ENCODE measurements around the gene PFDN1.

The PFDN1 gene, protein sequence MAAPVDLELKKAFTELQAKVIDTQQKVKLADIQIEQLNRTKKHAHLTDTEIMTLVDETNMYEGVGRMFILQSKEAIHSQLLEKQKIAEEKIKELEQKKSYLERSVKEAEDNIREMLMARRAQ

DNA sequence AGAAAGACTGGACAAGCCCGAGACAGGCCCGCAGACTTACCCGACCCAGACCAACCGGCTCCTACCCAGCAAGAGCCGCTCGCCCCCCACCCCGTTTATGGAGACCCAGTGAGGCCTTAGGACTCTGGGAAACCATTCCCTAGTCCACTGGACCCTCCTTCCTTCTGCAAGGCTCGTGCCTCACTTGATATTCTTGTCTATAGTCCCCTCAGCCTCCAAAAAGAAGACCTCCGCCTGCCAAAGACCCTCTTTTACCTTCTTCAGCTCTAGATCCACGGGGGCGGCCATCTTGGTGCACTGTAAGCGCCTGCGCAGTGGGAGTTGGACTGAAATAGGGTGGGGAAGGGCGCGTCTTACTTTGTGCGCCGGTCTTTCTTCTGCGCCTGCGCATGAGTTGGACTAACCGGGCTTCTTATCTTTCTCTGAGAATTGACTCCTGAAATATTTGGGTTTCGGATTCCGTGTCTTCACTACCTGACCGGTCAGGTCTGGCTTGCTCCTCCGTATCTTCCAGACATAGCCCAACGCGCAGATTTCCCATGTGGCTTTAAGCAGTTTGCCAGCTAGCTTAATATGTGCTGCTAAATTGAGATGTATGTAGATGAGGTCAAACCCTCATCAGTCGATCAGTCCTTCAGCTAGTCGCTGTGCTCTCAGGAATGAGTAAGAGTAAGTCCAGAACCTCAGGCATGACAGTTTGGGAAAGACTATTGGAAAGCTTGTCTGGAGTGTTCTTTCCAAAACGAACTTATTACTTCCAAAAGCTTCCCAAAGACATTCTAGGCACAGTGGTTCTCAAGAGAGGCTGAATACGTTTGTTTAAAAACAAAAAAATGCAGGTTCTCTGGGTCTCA lies at the start of gene PFDN1:
TSS of gene PFDN1 (minus strand) at position 316 of the 854 bp plus-strand sequence. CDS start at position 288, 28 bp downstream.
- TF ChIP-seq, protein P1, sequence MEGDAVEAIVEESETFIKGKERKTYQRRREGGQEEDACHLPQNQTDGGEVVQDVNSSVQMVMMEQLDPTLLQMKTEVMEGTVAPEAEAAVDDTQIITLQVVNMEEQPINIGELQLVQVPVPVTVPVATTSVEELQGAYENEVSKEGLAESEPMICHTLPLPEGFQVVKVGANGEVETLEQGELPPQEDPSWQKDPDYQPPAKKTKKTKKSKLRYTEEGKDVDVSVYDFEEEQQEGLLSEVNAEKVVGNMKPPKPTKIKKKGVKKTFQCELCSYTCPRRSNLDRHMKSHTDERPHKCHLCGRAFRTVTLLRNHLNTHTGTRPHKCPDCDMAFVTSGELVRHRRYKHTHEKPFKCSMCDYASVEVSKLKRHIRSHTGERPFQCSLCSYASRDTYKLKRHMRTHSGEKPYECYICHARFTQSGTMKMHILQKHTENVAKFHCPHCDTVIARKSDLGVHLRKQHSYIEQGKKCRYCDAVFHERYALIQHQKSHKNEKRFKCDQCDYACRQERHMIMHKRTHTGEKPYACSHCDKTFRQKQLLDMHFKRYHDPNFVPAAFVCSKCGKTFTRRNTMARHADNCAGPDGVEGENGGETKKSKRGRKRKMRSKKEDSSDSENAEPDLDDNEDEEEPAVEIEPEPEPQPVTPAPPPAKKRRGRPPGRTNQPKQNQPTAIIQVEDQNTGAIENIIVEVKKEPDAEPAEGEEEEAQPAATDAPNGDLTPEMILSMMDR (IDR thresholded peaks at IDR 0.05): no peak
- peak within 1 kb of the TSS; percentile 84 for H3K4me3 ChIP-seq
- peak within 1 kb of the TSS; percentile 76 to 87 for H3K27ac ChIP-seq
- DNase-seq (ENCODE audit: low spot score): peak; percentile 93

DNA sequence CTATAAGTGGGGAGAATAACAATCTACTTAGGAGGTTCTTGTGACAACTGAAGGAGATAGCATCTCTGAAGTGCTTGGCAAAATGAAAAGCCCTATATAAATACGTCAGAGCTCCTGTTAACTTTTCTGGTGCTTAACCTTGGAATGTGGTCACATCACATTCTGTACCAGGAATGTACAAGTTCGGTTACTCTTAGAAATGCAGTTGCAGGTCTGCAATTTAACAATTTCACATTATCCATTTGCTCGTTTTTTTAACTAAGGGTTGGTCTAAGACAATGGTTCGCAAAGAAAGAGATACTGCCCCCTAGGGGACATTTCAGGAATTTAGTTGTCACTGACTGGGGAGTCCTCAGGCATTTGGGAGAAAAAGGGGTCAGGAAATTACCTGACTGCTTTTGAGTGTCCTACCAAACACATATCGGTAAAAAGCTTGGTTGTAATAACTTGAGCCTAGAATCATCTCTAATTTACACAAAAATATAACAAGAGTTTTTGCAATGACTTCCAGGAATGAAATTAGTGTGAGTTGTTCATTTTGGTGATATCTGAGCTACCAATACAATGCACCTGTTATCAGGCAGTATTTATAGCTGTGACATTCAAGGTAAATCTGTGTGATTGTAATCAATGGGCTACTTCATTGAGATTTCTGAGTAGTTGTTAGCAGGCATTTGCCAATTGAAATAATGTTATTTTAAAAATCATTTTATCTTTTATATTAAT lies 48.9 kb upstream of the PFDN1 start:
- no peak for DNase-seq (ENCODE audit: low spot score)

DNA sequence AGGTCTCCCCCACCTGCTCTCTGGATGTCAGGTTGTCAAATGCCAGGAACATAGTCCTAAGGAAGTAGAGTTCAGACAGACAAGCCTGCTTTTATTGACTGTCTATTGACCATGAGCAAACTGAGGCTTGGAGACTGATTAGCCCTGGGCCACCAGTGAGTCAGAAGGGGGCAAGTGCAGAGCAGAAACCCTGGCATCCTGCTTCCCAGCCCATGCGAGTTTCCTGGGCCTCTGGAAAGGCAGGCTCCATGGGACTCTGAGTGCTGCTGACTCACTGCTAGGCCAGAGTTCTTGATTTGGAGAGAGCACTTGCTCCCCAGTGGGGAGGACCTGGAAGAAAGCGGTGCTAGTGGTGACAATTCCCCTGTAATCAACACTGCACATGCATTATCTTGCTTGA lies 46.3 kb upstream of the PFDN1 start:
- TF ChIP-seq, protein P1 (IDR thresholded peaks at IDR 0.05): no peak

More for the DNA sequence above, 48.9 kb upstream of the PFDN1 start:
- TF ChIP-seq, protein P1 (IDR thresholded peaks at IDR 0.05): peak; percentile 74
- no peak overlapping the region for H3K4me3 ChIP-seq
- no peak overlapping the region for H3K27ac ChIP-seq

DNA sequence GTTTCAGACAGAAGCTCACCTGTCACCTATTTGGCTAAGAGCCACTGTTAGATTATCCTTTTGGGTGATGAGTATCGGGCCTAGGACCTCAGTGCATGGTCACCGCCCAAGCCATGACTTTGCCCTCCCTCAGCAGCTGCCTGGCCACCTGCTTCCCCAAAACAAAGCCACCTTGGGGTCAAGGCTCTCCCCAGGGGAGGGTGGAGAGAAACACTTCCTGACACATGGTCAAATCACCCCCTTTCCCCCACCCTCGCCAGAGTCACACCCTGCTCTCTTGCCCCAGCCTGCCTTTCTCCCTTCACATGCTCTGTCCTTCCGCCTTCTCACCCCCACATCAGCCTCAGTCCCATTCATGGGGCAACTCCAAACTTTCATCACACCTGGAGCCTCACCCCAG lies 45.2 kb upstream of the PFDN1 start:
- no peak overlapping the region for H3K4me3 ChIP-seq
- TF ChIP-seq, protein P1 (IDR thresholded peaks at IDR 0.05): no peak
- DNase-seq (ENCODE audit: low spot score): no peak
- H3K27ac ChIP-seq: no peak overlapping the region

More for the DNA sequence above, 46.3 kb upstream of the PFDN1 start:
- no peak for DNase-seq (ENCODE audit: low spot score)
- no peak overlapping the region for H3K27ac ChIP-seq
- no peak overlapping the region for H3K4me3 ChIP-seq

DNA sequence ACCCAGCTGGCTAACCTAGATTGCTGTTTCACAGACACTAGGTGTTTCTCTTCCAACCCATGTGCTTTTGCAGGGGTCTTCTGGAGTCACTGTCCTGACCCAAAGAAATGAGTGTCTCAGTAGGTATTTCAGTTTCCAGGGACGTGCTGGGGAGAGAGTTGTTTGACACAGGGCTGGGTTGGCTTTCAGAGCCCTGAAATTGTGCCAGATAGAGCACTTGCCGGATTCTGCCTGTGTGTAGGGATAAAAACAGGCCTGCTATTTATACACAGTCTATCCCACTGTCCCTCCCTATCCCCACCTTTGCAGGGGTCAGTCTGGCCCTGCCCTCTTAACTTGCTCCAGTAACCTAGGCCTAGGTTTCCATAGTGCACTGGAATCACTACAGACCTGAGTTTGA lies 44.5 kb upstream of the PFDN1 start:
- H3K27ac ChIP-seq: peak overlapping the region; percentile 79 to 91
- H3K4me3 ChIP-seq: no peak overlapping the region
- TF ChIP-seq, protein P1 (IDR thresholded peaks at IDR 0.05): no peak
- no peak for DNase-seq (ENCODE audit: low spot score)

DNA sequence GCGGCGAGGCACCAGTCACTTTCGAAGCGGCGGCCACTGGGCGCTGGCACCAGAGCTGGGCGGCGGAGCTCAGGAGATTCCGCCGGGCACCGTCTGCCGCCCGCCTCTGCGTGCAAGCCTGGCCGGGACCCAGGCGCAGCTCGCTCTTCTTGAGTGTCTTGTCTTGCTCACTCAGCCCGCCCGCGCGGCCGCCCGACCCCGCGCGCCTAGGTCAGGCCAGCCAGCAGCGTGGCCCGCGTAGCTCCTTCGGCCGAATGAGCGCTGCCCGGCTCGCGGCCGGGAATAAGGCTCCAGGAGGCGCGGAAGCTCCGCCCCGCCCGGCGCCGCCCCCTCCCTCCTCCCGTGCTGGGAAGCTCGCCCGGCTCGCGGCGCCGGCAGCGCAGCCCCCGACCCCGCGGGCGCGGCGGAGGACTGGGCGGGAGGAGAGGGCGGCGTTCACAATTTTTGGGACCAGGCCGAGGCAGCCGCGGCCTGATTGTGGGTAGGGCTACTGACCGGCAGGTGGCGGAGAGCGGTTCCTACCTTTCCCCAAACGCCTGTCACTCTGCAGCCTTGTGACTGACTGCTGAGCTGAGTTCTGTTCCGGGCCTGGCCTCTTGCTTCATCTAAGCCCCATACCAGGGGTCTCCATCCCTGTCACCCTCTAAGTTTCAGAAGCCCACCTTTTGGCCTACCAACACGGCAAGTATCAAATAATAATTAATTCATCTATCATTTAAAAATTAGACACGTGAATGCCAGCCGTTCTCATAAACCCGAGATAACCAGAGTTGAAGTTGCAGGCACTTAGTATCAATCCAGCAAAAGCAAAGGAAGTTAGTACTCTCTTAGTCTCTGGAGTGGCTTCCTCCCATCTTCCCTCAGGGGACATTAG lies 43.7 kb upstream of the PFDN1 start, which contains the start of gene HBEGF:
TSS of gene HBEGF (minus strand) at position 256 of the 874 bp plus-strand sequence. CDS start 275 bp downstream, outside the sequence.
- H3K27ac ChIP-seq: peak within 1 kb of the TSS; percentile 79 to 91
- TF ChIP-seq, protein P1 (IDR thresholded peaks at IDR 0.05): peak; percentile 30
- DNase-seq (ENCODE audit: low spot score): peak; percentile 86

More for the DNA sequence above, 43.7 kb upstream of the PFDN1 start, which contains the start of gene HBEGF:
- H3K4me3 ChIP-seq: peak within 1 kb of the TSS; percentile 93
